LNCAP (cell line): Measurements from ENCODE around the gene ARHGAP30.

ENCODE experiments used
- TF ChIP-seq, protein P1 (sequence below): fragments of 450-650 bp; IDR thresholded peaks from 2 replicates; pipeline ENCODE4 v1.5.1; 2017; ENCODE audit warnings: mild to moderate bottlenecking

The ARHGAP30 gene

GRCh38 chr1:161082483-161082882, 12.8 kb upstream of the ARHGAP30 start:
- TF ChIP-seq, protein P1, sequence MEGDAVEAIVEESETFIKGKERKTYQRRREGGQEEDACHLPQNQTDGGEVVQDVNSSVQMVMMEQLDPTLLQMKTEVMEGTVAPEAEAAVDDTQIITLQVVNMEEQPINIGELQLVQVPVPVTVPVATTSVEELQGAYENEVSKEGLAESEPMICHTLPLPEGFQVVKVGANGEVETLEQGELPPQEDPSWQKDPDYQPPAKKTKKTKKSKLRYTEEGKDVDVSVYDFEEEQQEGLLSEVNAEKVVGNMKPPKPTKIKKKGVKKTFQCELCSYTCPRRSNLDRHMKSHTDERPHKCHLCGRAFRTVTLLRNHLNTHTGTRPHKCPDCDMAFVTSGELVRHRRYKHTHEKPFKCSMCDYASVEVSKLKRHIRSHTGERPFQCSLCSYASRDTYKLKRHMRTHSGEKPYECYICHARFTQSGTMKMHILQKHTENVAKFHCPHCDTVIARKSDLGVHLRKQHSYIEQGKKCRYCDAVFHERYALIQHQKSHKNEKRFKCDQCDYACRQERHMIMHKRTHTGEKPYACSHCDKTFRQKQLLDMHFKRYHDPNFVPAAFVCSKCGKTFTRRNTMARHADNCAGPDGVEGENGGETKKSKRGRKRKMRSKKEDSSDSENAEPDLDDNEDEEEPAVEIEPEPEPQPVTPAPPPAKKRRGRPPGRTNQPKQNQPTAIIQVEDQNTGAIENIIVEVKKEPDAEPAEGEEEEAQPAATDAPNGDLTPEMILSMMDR: no peak

- TF ChIP-seq, protein P1: no peak
These were observed 11.8 kb upstream of the ARHGAP30 start for GRCh38 chr1:161081519-161081918.

DNA sequence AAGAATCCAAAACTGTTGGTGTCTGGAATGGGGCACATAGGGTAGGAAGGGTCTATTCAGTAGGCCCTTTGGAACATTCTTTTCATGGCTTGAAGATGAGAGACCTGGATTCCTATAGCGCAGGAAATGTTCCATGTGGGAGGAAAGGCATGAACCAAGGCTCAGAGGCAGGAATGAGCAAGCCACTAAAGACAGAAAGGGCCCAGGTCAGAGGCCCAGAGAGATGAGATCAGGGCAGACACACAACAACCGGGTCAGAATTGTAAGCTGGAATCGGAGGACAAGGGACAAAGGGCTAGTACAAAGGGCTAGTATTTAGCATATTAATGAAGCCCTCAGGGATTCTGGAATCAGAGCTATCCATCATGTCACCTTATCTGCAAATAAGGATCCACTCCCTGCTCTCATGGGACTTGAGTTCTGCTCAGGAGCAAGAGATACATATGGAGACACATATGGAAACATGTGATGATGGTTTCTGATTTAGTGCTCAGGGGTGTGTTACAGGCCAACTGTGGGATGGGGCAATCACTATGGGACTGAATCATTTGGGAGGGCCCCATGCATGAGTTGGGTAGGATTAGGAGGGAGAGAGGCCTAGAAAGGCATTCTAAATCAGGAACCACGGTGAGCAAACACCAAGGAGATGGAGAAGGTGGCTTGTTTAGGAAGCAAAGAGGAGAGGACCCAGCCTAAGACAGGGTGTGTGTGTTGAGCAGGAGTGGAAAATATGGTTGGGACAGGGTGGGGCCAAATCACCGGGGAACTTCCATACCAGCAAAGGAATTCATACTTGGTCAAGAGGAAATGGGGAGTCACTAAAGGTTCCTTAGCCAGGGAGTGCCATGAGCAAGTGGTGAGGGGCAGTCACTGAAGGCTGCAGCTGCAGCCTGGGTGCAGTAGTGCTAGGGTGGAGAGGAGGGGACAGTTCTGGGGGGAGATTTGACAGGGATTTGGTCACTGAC, 11.0 kb upstream of the ARHGAP30 start:
- TF ChIP-seq, protein P1: no peak

DNA sequence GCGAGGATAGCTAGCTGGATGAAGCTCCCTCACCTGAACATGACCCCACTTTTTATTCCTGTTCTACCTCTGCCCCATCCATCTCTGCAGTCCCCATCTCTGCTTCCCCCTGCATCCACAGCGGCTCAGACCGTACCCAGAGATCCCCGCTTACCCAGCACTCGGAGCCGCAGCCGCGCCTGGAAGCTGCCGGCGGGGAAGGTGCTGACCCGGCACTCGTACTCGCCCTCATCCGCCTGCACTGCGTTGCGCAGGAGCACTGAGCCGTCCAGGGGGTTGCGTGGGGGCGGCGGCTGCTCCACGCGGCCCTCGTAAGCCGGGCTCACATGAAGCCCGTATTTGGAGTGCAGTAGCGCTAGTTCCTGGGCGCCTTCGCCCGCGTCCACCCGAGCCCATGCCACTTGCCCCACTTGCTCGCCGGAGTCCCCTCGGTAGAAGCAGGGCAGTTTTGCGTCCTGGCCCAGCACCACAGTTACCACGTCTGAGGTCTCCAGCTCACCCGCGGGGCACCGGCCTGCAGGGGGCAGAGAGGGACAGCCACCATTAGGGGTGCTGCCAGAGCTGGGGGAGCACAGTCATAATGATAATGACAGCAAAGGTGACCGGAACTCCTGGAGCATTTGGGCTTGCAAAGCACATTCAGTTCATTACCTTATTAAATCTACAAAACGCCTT, 9.9 kb upstream of the ARHGAP30 start:
- TF ChIP-seq, protein P1: no peak

GRCh38 chr1:161077426-161077825, 7.7 kb upstream of the ARHGAP30 start:
- TF ChIP-seq, protein P1: no peak

GRCh38 chr1:161076410-161076809, 6.7 kb upstream of the ARHGAP30 start:
- TF ChIP-seq, protein P1: no peak

- TF ChIP-seq, protein P1: no peak
These were observed 5.1 kb upstream of the ARHGAP30 start for GRCh38 chr1:161074676-161075368.
